ENCODE measurements around the gene GAREM1.
"Not testable (repeated sequence)": the region's sequence is repeated elsewhere in the genome, so short reads cannot be mapped to it uniquely, and the experiment has no call there.

Gene GAREM1

GRCh38 chr18:32249147-32249929 is 221.3 kb downstream of the GAREM1 start:
- no peak for DNase-seq

- no peak for DNase-seq
These were observed 225.8 kb downstream of the GAREM1 start for GRCh38 chr18:32244881-32245280.

GRCh38 chr18:32243358-32243757 is 227.3 kb downstream of the GAREM1 start:
- DNase-seq: no peak

GRCh38 chr18:32242395-32242794 is 228.3 kb downstream of the GAREM1 start:
- DNase-seq: no peak

GRCh38 chr18:32238635-32239268 is 231.9 kb downstream of the GAREM1 start:
- DNase-seq: no peak

- no peak for DNase-seq
These were observed 233.6 kb downstream of the GAREM1 start for GRCh38 chr18:32237049-32237448.

- DNase-seq: not testable (repeated sequence)
These were observed 237.3 kb downstream of the GAREM1 start for GRCh38 chr18:32233348-32233747.

GRCh38 chr18:32219431-32220018 is 251.2 kb downstream of the GAREM1 start:
- no peak for DNase-seq

GRCh38 chr18:32216390-32216789 is 254.3 kb downstream of the GAREM1 start:
- DNase-seq: no peak

GRCh38 chr18:32213693-32214092 is 257.0 kb downstream of the GAREM1 start:
- no peak for DNase-seq
